Stomach (tissue), 9 donors: ENCODE results near the gene AKAP12. TPM values are rescaled to one million over a fixed set of nuclear protein-coding genes. Genes with fewer than 3 reads are reported as not detected.

ENCODE experiments used
- DNase-seq, 2 donors: peaks; one replicate each; pipeline versions ENCODE4 v3.0.0 to v3.0.0-alpha.2; 2013 to 2019
- H3K27ac ChIP-seq, 5 donors: fragments of 200-600 bp in 4 of 5; sonication (generic) in 4 of 5; one replicate each; pipeline ENCODE4 v1.5.1; 2013 to 2019; ENCODE audit warnings: mild to moderate bottlenecking in 1 of 5, moderate library complexity in 1 of 5
- H3K27me3 ChIP-seq, 3 donors: fragments of 200-600 bp; sonication (generic); one replicate each; pipeline ENCODE4 v1.5.1; 2017 to 2019; ENCODE audit warnings: mixed run types in 1 of 3
- H3K36me3 ChIP-seq, 4 donors: fragments of 200-600 bp; sonication (generic); 1 replicate in 3 of 4; 2 replicates in 1 of 4; pipeline ENCODE4 v1.5.1; 2016 to 2019
- H3K4me1 ChIP-seq, 4 donors: fragments of 200-600 bp; sonication (generic); one replicate each; pipeline ENCODE4 v1.5.1; 2016 to 2019
- H3K4me3 ChIP-seq, 4 donors: fragments of 200-600 bp; sonication (generic) in 3 of 4; one replicate each; pipeline ENCODE4 v1.5.1; 2016 to 2019; ENCODE audit warnings: mild to moderate bottlenecking in 1 of 4
- H3K9me3 ChIP-seq, 4 donors: fragments of 200-600 bp; sonication (generic); one replicate each; pipeline ENCODE4 v1.5.1; 2016 to 2019
- EP300 ChIP-seq: sonication (generic); formaldehyde crosslinking; IDR thresholded peaks from one replicate; pipeline ENCODE4 v1.6.1; 2017; ENCODE audit warnings: antibody characterized with exemption
- POLR2A ChIP-seq, 4 donors: fragments of 450-650 bp; IDR thresholded peaks; one replicate each; pipeline ENCODE4 v1.6.1; 2016; ENCODE audit warnings: antibody characterized with exemption in 4 of 4, control low read depth in 2 of 4, mild to moderate bottlenecking in 1 of 4, moderate library complexity in 1 of 4
- POLR2AphosphoS5 ChIP-seq, 3 donors: sonication (generic); formaldehyde crosslinking; IDR thresholded peaks; one replicate each; pipeline ENCODE4 v1.6.1; 2016; ENCODE audit warnings: antibody characterized with exemption in 3 of 3
- WGBS, 5 donors: extraction: QIAGEN DNeasy Blood & Tissue Kit in 3 of 5; methylation state at CpG; one replicate each; pipeline versions ENCODE4 v1.1.5 to v1.1.7; 2013 to 2018; 5-methylcytosine and 5-hydroxymethylcytosine counted together
- intact Hi-C: fragments of 100-400 bp; cut with DNase I; formaldehyde crosslinking; loops from one replicate; pipeline ENCODE4 v1.15.1; 2023; ENCODE audit warnings: low total_unique reads
- polyA plus RNA-seq, 3 donors: library from polyadenylated mRNA; stranded (reverse); fragments of 200-250 nt; gene quantifications; one replicate each; pipeline ENCODE4 v1.2.3, GENCODE V29; 2013
- total RNA-seq, 5 donors: library from RNA; depleted of rRNA; stranded (reverse); fragments of >200 nt; gene quantifications; one replicate each; pipeline versions ENCODE4 v1.1.0 to v1.2.3, GENCODE V29; 2014 to 2016
- TF ChIP-seq, protein P1 (sequence below), 7 experiments: fragments of 450-650 bp in 4 of 7; fragments of 200-600 bp in 3 of 7; sonication (generic) in 3 of 7; IDR thresholded peaks; one replicate each; pipeline ENCODE4 v1.5.1; 2016 to 2019; ENCODE audit warnings: antibody characterized with exemption in 7 of 7, control low read depth in 2 of 7, mild to moderate bottlenecking in 1 of 7
- donor health status: healthy with polysubstance abuse.
- donor health status: Bipolar disorder and iron deficiency.
- donor health status: healthy.

The AKAP12 gene
- total and polyA plus RNA-seq, 8 donors, result 4.2 to 110 (median 35.0) TPM

DNA sequence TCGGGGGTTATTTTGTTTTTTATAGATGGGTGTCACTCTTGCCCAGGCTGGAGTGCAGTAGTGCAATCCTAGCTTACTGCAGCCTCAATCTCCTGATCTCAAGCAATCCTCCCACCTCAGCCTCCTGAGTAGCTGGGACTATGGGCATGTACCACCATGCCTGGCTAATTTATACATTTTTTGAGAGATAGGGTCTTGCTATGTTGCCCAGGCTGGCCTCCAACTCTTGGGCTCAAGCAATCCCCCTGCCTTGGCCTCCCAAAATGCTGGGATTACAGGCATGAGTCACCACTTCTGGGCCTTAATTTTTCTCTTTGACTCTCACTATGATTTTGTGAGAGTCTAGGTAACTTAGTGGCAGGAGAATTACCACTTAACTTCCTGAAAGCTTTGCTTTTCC, 23.3 kb downstream of the AKAP12 start:
- Histone ChIP-seq H3K36me3 (no peaks in the 10 kb centered on the region), H3K4me1 (peaks cover 0 to 9% (median 4%) of the 10 kb centered on the region in 4 donors), H3K27ac (peak overlapping the region in 1 of 5 donors; percentile 25), H3K9me3 (no peaks in the 10 kb centered on the region), H3K4me3 (no peak overlapping the region), H3K27me3 (no peaks in the 10 kb centered on the region)
- WGBS, 5 donors, result 81 to 93% (median 82%) methylated on average over 1 of the region's 1 CpG
- TF ChIP-seq POLR2A (IDR thresholded peaks at IDR 0.05) (no peak), POLR2AphosphoS5 (IDR thresholded peaks at IDR 0.05) (no peak), EP300 (no peak)
- TF ChIP-seq, protein P1, sequence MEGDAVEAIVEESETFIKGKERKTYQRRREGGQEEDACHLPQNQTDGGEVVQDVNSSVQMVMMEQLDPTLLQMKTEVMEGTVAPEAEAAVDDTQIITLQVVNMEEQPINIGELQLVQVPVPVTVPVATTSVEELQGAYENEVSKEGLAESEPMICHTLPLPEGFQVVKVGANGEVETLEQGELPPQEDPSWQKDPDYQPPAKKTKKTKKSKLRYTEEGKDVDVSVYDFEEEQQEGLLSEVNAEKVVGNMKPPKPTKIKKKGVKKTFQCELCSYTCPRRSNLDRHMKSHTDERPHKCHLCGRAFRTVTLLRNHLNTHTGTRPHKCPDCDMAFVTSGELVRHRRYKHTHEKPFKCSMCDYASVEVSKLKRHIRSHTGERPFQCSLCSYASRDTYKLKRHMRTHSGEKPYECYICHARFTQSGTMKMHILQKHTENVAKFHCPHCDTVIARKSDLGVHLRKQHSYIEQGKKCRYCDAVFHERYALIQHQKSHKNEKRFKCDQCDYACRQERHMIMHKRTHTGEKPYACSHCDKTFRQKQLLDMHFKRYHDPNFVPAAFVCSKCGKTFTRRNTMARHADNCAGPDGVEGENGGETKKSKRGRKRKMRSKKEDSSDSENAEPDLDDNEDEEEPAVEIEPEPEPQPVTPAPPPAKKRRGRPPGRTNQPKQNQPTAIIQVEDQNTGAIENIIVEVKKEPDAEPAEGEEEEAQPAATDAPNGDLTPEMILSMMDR (IDR thresholded peaks at IDR 0.05), result no peak
- intact Hi-C loops, result no loop called here
- no peak for DNase-seq

DNA sequence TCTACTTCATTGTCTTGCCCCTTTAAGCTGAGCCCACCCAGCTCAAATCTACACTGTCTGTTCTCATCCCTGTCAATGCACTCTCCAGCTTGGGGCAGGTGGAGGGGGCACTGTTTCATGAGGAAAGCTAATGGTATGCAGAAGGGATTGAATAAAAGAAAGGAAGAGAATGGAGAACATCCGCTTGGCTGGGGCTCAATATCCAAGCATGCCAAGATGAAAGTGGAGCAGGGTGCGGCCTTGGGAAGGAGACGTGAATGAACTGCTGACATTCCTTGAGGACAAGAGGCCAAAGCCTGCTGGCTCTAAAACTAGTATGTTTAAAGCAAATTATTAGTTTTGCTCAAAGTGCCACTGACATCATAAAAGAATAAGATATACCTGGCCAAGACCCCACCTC, 24.2 kb downstream of the AKAP12 start:
- H3K4me3 ChIP-seq, result no peak overlapping the region
- H3K36me3 ChIP-seq, result no peaks in the 10 kb centered on the region
- TF ChIP-seq EP300 (no peak), POLR2AphosphoS5 (IDR thresholded peaks at IDR 0.05) (no peak), POLR2A (IDR thresholded peaks at IDR 0.05) (no peak)
- TF ChIP-seq, protein P1 (IDR thresholded peaks at IDR 0.05), result no peak
- peak in 1 of 2 donors; percentile 38 for DNase-seq
- no peaks in the 10 kb centered on the region for H3K27me3 ChIP-seq
- no peaks in the 10 kb centered on the region for H3K9me3 ChIP-seq
- WGBS, 5 donors, result 60 to 80% (median 78%) methylated on average over 3 of the region's 3 CpGs
- intact Hi-C loops, result no loop called here
- H3K27ac ChIP-seq, result no peak overlapping the region
- H3K4me1 ChIP-seq, result peaks cover 0 to 4% (median 0%) of the 10 kb centered on the region in 4 donors

- DNase-seq, result no peak
- Histone ChIP-seq H3K9me3 (no peaks in the 10 kb centered on the region), H3K4me3 (no peak overlapping the region), H3K27me3 (no peaks in the 10 kb centered on the region), H3K27ac (no peak overlapping the region), H3K4me1 (peaks cover 0 to 12% (median 3%) of the 10 kb centered on the region in 4 donors), H3K36me3 (no peaks in the 10 kb centered on the region)
- intact Hi-C loops, result no loop called here
- no peak for TF ChIP-seq EP300
- TF ChIP-seq POLR2A (IDR thresholded peaks at IDR 0.05), result no peak
- TF ChIP-seq, protein P1 (IDR thresholded peaks at IDR 0.05), result no peak
- no peak for TF ChIP-seq POLR2AphosphoS5 (IDR thresholded peaks at IDR 0.05)
Measured at GRCh38 chr6:151265282-151265681, 25.5 kb downstream of the AKAP12 start.

DNA sequence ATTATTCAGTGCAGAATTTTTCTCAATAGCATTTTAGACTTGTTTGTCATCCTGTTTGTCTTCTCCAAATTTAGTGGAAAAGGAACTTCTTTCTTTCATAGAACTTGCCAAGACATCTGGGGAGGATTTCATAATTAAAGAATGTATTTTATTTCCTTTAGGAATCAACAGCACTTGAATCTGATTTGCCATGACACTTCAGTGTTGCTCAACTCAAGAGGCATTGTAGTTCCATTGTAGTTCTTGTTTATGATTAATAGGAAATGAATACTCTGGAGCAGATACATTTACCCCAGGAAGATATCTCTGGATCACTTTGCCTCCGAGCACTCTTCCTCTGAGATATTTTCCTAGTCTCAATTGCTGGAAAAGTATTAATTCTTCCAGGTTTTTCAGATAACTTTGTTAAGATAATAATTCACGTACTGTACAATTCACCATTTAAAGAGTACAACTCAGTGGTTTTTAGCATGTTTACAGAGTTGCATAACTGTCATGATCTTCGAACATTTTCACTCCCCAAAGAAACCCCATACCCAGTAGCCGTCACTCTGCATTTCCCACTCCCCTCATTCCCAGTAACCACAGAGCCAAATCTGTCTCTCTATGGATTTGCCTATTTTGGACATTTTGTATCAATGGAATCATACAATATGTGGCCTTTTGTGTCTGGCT, 29.7 kb downstream of the AKAP12 start:
- H3K4me3 ChIP-seq, result no peak overlapping the region
- peak in 1 of 2 donors; percentile 24 for DNase-seq
- no peaks in the 10 kb centered on the region for H3K9me3 ChIP-seq
- WGBS, 5 donors, result 64 to 77% (median 71%) methylated on average over 4 of the region's 4 CpGs
- H3K36me3 ChIP-seq, result no peaks in the 10 kb centered on the region
- no peaks in the 10 kb centered on the region for H3K27me3 ChIP-seq
- peaks cover 0 to 13% (median 4%) of the 10 kb centered on the region in 4 donors for H3K4me1 ChIP-seq
- peak overlapping the region in 2 of 5 donors; percentile 8 to 38 for H3K27ac ChIP-seq
- TF ChIP-seq EP300, result no peak
- TF ChIP-seq, protein P1 (IDR thresholded peaks at IDR 0.05), result no peak
- no peak for TF ChIP-seq POLR2A (IDR thresholded peaks at IDR 0.05)
- TF ChIP-seq POLR2AphosphoS5 (IDR thresholded peaks at IDR 0.05), result no peak
- intact Hi-C loops, result no loop called here
